Fibroblast of villous mesenchyme (primary cell): ENCODE results near the gene LEUTX. TPM values are rescaled to one million over a fixed set of nuclear protein-coding genes. Genes with fewer than 3 reads are reported as not detected.
"Not testable (repeated sequence)": the region's sequence is repeated elsewhere in the genome, so short reads cannot be mapped to it uniquely, and the experiment has no call there.

Source experiments
- DNase-seq: peaks from one replicate; pipeline ENCODE4 v3.0.0-alpha.2; 2010; ENCODE audit warnings: low read depth
- H3K4me3 ChIP-seq: 2 replicates; pipeline ENCODE4 v1.5.1; 2011; ENCODE audit warnings: low read depth, mild to moderate bottlenecking, low read length
- CTCF ChIP-seq: IDR thresholded peaks from 2 replicates; pipeline ENCODE4 v1.5.1; 2012; ENCODE audit warnings: low read depth, mild to moderate bottlenecking, low read length; ENCODE audit not compliant: insufficient read depth
- total RNA-seq: library from RNA; depleted of rRNA; stranded (reverse); fragments of >200 nt; gene quantifications from 2 replicates; pipeline ENCODE4 v1.2.3, GENCODE V29; 2012

Gene LEUTX
- total RNA-seq, 1 donor = not detected

DNA sequence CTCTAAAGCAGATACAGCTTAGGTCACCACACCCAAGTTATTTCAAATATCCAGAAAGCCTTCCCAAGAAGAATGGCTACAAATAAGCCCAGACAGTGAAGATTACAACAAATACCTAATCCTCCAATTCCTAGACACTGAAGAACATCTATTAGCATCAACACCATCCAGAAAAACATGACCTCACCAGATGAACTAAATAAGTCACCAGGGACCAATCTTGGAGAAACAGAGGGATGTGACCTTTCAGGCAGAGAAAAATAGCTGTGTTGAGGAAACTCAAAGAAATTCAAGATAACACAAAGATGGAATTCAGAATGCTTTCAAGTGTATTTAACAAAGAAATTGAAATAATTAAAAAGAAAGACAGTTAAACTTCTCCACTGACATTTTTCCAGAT, 25.9 kb upstream of the LEUTX start:
- DNase-seq = no peak
- no peak overlapping the region for H3K4me3 ChIP-seq
- TF ChIP-seq CTCF = no peak

DNA sequence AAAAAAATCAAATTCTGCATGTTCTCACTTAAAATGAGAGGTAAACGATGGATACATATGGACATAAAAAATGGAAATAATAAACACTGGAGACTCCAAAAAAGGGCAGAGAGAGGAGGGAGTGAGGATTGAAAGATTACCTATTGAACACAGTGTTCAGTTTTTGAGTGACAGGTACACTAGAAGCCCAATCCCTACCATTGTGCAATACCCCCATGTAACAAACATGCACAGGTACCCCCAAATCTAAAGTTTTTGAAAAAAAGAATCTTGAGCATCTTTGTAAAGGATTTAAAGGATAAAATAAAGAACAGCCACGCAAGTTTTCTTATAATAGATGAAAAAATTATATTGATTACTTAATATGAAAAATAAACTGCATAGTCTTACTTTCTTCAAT, 24.1 kb upstream of the LEUTX start:
- no peak for DNase-seq
- no peak overlapping the region for H3K4me3 ChIP-seq
- TF ChIP-seq CTCF = no peak

GRCh38 chr19:39754971-39755370, 23.7 kb upstream of the LEUTX start:
- H3K4me3 ChIP-seq = no peak overlapping the region
- no peak for TF ChIP-seq CTCF
- DNase-seq = no peak

DNA sequence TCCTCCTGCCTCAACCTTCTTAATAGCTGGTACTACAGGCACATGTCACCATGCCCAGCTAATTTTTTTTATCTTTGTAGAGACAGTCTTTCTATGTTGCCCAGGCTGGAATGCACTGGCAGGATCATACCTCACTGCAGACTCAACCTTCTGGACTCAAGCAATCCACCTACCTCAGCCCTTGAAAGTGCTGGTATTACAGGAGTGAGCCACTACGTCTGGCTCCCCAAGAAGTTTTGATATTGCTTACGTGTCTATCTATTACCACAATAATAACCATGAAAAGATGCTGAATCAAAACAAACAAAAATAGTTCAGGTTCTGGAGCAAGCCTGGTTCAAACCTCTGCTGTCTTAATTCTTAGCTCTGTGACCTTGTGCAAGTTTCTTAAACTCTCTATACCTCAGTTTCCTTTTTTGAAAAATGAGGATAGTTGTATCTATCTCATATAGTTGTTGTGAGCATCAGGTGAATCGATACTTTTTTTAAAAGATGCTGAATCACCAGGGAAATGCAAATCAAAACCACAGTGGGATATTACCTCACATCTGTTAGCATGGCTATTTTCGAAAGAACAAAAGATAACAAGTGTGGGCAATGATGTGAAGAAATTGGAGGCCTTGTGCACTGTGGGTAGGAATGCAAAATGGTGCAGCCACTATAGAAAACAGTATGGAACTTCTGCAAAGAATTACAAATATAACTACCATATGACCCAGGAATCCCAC, 19.0 kb upstream of the LEUTX start:
- no peak for DNase-seq
- no peak overlapping the region for H3K4me3 ChIP-seq
- no peak for TF ChIP-seq CTCF

GRCh38 chr19:39761851-39762250, 16.8 kb upstream of the LEUTX start:
- DNase-seq, H3K4me3 ChIP-seq: not testable (repeated sequence)

- H3K4me3 ChIP-seq = no peak overlapping the region
- DNase-seq = peak; percentile 56
- peak; percentile 88 for TF ChIP-seq CTCF
Observed at GRCh38 chr19:39765091-39766076, 13.3 kb upstream of the LEUTX start.

GRCh38 chr19:39768334-39768733, 10.3 kb upstream of the LEUTX start:
- DNase-seq = no peak
- H3K4me3 ChIP-seq = no peak overlapping the region

More at GRCh38 chr19:39768334-39768733, 10.3 kb upstream of the LEUTX start:
- TF ChIP-seq CTCF = no peak
